ENCODE data around the gene C12orf76. TPM values are rescaled to one million over a fixed set of nuclear protein-coding genes. Genes with fewer than 3 reads are reported as not detected.
"Not testable (repeated sequence)": the region's sequence is repeated elsewhere in the genome, so short reads cannot be mapped to it uniquely, and the experiment has no call there.

C12orf76 gene
- total RNA-seq, 1 experiment from 2014 or later: 29.4 TPM

- Histone ChIP-seq H3F3A (ENCODE audit: insufficient read depth, low read depth) (no peaks in the 10 kb centered on the region), H3K27me3 (ENCODE audit: insufficient read depth, low read depth) (0 out of 2 replicates have a peak, but pooled peaks cover 3% of the 10 kb centered on the region), H3K4me1 (replicated peaks; ENCODE audit: insufficient read depth) (no peaks in the 10 kb centered on the region), H2AFZ (no peak overlapping the region), H3K79me2 (ENCODE audit: low read depth) (no peaks in the 10 kb centered on the region), H3K36me3 (ENCODE audit: low read depth) (no peaks in the 10 kb centered on the region), H3K4me2 (no peak overlapping the region), H4K20me1 (ENCODE audit: insufficient read depth) (no peaks in the 10 kb centered on the region), H3K4me3 (no peak overlapping the region), H3K9me3 (ENCODE audit: insufficient read depth, low read depth) (no peaks in the 10 kb centered on the region), H3K27ac (no peak overlapping the region), H3K9me2 (ENCODE audit: insufficient read depth) (no peaks in the 10 kb centered on the region)
- DNase-seq: no peak
- ChIA-PET CTCF (no interaction called here), POLR2A (ENCODE audit: unreplicated experiment) (interaction anchor here (0.6 kb wide), 1 partner anchor 65 kb away, joined by 3 read pairs; no protein-coding TSS in a partner anchor)
- no TSS peak for BruUV-seq (replicated peaks)
- no peak for TF ChIP-seq CTCF (conservative IDR thresholded peaks at IDR 0.05)
- no peak for TF ChIP-seq EZH2 (IDR thresholded peaks at IDR 0.05; ENCODE audit: low read depth)
- intact Hi-C loops (cut with micrococcal nuclease; ENCODE audit: unreplicated experiment): no loop called here
Measured at GRCh38 chr12:110073049-110073831, 24.9 kb upstream of the C12orf76 start.

GRCh38 chr12:110072636-110073035 lies 24.3 kb upstream of the C12orf76 start:
- H2AFZ ChIP-seq; H3K4me2 ChIP-seq; H3K4me3 ChIP-seq; H3K36me3 ChIP-seq (ENCODE audit: low read depth); POLR2A ChIA-PET (ENCODE audit: unreplicated experiment); BruUV-seq (replicated peaks); H3K27ac ChIP-seq; H4K20me1 ChIP-seq (ENCODE audit: insufficient read depth); H3K4me1 ChIP-seq (replicated peaks; ENCODE audit: insufficient read depth); H3K9me2 ChIP-seq (ENCODE audit: insufficient read depth); H3K27me3 ChIP-seq (ENCODE audit: insufficient read depth, low read depth); intact Hi-C loops (cut with micrococcal nuclease; ENCODE audit: unreplicated experiment); CTCF ChIA-PET; H3K9me3 ChIP-seq (ENCODE audit: insufficient read depth, low read depth); H3F3A ChIP-seq (ENCODE audit: insufficient read depth, low read depth); H3K79me2 ChIP-seq (ENCODE audit: low read depth); DNase-seq: not testable (repeated sequence)

GRCh38 chr12:110071967-110072366 lies 23.6 kb upstream of the C12orf76 start:
- Histone ChIP-seq H3K4me1 (replicated peaks; ENCODE audit: insufficient read depth) (no peaks in the 10 kb centered on the region), H3K4me3 (no peak overlapping the region), H3K9me3 (ENCODE audit: insufficient read depth, low read depth) (no peaks in the 10 kb centered on the region), H3K36me3 (ENCODE audit: low read depth) (no peaks in the 10 kb centered on the region), H3F3A (ENCODE audit: insufficient read depth, low read depth) (no peaks in the 10 kb centered on the region), H3K27me3 (ENCODE audit: insufficient read depth, low read depth) (peaks cover 15% of the 10 kb centered on the region; the same call in 1 of the 2 replicates), H3K79me2 (ENCODE audit: low read depth) (no peaks in the 10 kb centered on the region), H3K9me2 (ENCODE audit: insufficient read depth) (no peaks in the 10 kb centered on the region), H3K4me2 (no peak overlapping the region), H3K27ac (no peak overlapping the region), H2AFZ (no peak overlapping the region), H4K20me1 (ENCODE audit: insufficient read depth) (no peaks in the 10 kb centered on the region)
- CTCF ChIA-PET: no interaction called here
- no peak for TF ChIP-seq EZH2 (IDR thresholded peaks at IDR 0.05; ENCODE audit: low read depth)
- TF ChIP-seq CTCF (conservative IDR thresholded peaks at IDR 0.05): no peak
- BruUV-seq (replicated peaks): no TSS peak
- POLR2A ChIA-PET (ENCODE audit: unreplicated experiment): no interaction called here
- DNase-seq: no peak
- intact Hi-C loops (cut with micrococcal nuclease; ENCODE audit: unreplicated experiment): no loop called here

DNA sequence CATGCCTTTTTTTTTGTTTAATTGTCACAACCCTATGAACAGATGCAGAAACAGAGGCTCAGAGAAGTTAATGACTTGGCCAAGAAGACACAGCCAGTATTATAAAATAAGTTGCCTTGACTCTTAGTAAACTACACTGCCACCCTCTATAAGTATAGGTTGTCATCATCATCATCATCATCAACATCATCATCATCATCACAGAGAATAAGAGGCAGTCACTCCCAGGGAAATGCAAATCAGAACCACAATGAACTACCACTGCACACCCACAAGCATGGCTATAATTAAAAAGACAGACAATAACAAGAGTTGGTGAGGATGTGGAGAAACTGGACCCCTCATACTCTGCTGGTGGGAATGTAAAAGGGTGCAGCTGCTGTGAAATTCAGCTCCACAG lies 23.2 kb upstream of the C12orf76 start:
- intact Hi-C loops (cut with micrococcal nuclease; ENCODE audit: unreplicated experiment): no loop called here
- POLR2A ChIA-PET (ENCODE audit: unreplicated experiment): no interaction called here
- peaks cover 15% of the 10 kb centered on the region; the same call in 1 of the 2 replicates for H3K27me3 ChIP-seq (ENCODE audit: insufficient read depth, low read depth)
- H3K4me2 ChIP-seq: no peak overlapping the region
- no peaks in the 10 kb centered on the region for H3K36me3 ChIP-seq (ENCODE audit: low read depth)
- CTCF ChIA-PET: no interaction called here
- H3K4me3 ChIP-seq: no peak overlapping the region
- no peaks in the 10 kb centered on the region for H3K9me2 ChIP-seq (ENCODE audit: insufficient read depth)
- no peaks in the 10 kb centered on the region for H4K20me1 ChIP-seq (ENCODE audit: insufficient read depth)
- H3K4me1 ChIP-seq (replicated peaks; ENCODE audit: insufficient read depth): no peaks in the 10 kb centered on the region
- no peak overlapping the region for H3K27ac ChIP-seq
- no TSS peak for BruUV-seq (replicated peaks)
- TF ChIP-seq CTCF (conservative IDR thresholded peaks at IDR 0.05) (no peak), EZH2 (IDR thresholded peaks at IDR 0.05; ENCODE audit: low read depth) (no peak)
- H3K79me2 ChIP-seq (ENCODE audit: low read depth): no peaks in the 10 kb centered on the region
- H3K9me3 ChIP-seq (ENCODE audit: insufficient read depth, low read depth): no peaks in the 10 kb centered on the region
- no peaks in the 10 kb centered on the region for H3F3A ChIP-seq (ENCODE audit: insufficient read depth, low read depth)
- H2AFZ ChIP-seq: no peak overlapping the region
- no peak for DNase-seq
